Measurements from ENCODE around the gene EHD4. TPM values are rescaled to one million over a fixed set of nuclear protein-coding genes. Genes with fewer than 3 reads are reported as not detected.

Gene EHD4
- total RNA-seq, 1 donor from 2014 or later = 17.2 TPM

- Mint-ChIP-seq H3K4me3 (ENCODE audit: low read depth) (no peak overlapping the region), H3K4me1 (ENCODE audit: low read depth) (peaks cover 18% of the 10 kb centered on the region), H3K36me3 (ENCODE audit: insufficient read depth) (peaks cover 9% of the 10 kb centered on the region), H3K27me3 (no peaks in the 10 kb centered on the region), H3K27ac (peak overlapping the region; percentile 17), H3K9me3 (ENCODE audit: low read depth) (no peaks in the 10 kb centered on the region)
- TF ChIP-seq CTCF (IDR thresholded peaks at IDR 0.05; ENCODE audit: unreplicated experiment) = no peak
- no peak for DNase-seq (ENCODE audit: low spot score, unreplicated experiment)
Measured at GRCh38 chr15:41950127-41950483, 22.3 kb downstream of the EHD4 start.

GRCh38 chr15:41949401-41950126 is 22.8 kb downstream of the EHD4 start:
- H3K36me3 Mint-ChIP-seq (ENCODE audit: insufficient read depth) = peaks cover 9% of the 10 kb centered on the region
- no peaks in the 10 kb centered on the region for H3K27me3 Mint-ChIP-seq
- no peak overlapping the region for H3K4me3 Mint-ChIP-seq (ENCODE audit: low read depth)
- H3K27ac Mint-ChIP-seq = peak overlapping the region; percentile 17
- TF ChIP-seq CTCF (IDR thresholded peaks at IDR 0.05; ENCODE audit: unreplicated experiment) = no peak
- no peak for DNase-seq (ENCODE audit: low spot score, unreplicated experiment)
- H3K9me3 Mint-ChIP-seq (ENCODE audit: low read depth) = no peaks in the 10 kb centered on the region
- H3K4me1 Mint-ChIP-seq (ENCODE audit: low read depth) = peaks cover 20% of the 10 kb centered on the region

GRCh38 chr15:41948490-41948889 is 23.9 kb downstream of the EHD4 start:
- TF ChIP-seq CTCF (IDR thresholded peaks at IDR 0.05; ENCODE audit: unreplicated experiment) = no peak
- Mint-ChIP-seq H3K4me1 (ENCODE audit: low read depth) (peaks cover 27% of the 10 kb centered on the region), H3K4me3 (ENCODE audit: low read depth) (no peak overlapping the region), H3K36me3 (ENCODE audit: insufficient read depth) (peaks cover 9% of the 10 kb centered on the region), H3K27ac (no peak overlapping the region), H3K9me3 (ENCODE audit: low read depth) (no peaks in the 10 kb centered on the region), H3K27me3 (no peaks in the 10 kb centered on the region)
- DNase-seq (ENCODE audit: low spot score, unreplicated experiment) = no peak

GRCh38 chr15:41946970-41947369 is 25.4 kb downstream of the EHD4 start:
- Mint-ChIP-seq H3K4me1 (ENCODE audit: low read depth) (peaks cover 27% of the 10 kb centered on the region), H3K4me3 (ENCODE audit: low read depth) (no peak overlapping the region), H3K9me3 (ENCODE audit: low read depth) (no peaks in the 10 kb centered on the region), H3K27me3 (no peaks in the 10 kb centered on the region), H3K36me3 (ENCODE audit: insufficient read depth) (peaks cover 8% of the 10 kb centered on the region), H3K27ac (peak overlapping the region; percentile 80)
- TF ChIP-seq CTCF (IDR thresholded peaks at IDR 0.05; ENCODE audit: unreplicated experiment) = no peak
- DNase-seq (ENCODE audit: low spot score, unreplicated experiment) = no peak

- no peak for DNase-seq (ENCODE audit: low spot score, unreplicated experiment)
- no peaks in the 10 kb centered on the region for H3K27me3 Mint-ChIP-seq
- H3K9me3 Mint-ChIP-seq (ENCODE audit: low read depth) = no peaks in the 10 kb centered on the region
- no peak overlapping the region for H3K27ac Mint-ChIP-seq
- H3K4me1 Mint-ChIP-seq (ENCODE audit: low read depth) = peaks cover 27% of the 10 kb centered on the region
- H3K4me3 Mint-ChIP-seq (ENCODE audit: low read depth) = no peak overlapping the region
- TF ChIP-seq CTCF (IDR thresholded peaks at IDR 0.05; ENCODE audit: unreplicated experiment) = no peak
- peaks cover 6% of the 10 kb centered on the region for H3K36me3 Mint-ChIP-seq (ENCODE audit: insufficient read depth)
Measured at GRCh38 chr15:41945731-41946130, 26.6 kb downstream of the EHD4 start.

Data from progenitor cell of endocrine pancreas (in vitro differentiated cells).